NCI-H2081 treated with DMSO at 0.1 percent for 48 hours (cell line): ENCODE measurements around the gene EYA2.

Experiments
- DNase-seq: peaks from one replicate; lab custom pipeline; 2025; lab: John Stamatoyannopoulos, UW

The EYA2 gene

DNA sequence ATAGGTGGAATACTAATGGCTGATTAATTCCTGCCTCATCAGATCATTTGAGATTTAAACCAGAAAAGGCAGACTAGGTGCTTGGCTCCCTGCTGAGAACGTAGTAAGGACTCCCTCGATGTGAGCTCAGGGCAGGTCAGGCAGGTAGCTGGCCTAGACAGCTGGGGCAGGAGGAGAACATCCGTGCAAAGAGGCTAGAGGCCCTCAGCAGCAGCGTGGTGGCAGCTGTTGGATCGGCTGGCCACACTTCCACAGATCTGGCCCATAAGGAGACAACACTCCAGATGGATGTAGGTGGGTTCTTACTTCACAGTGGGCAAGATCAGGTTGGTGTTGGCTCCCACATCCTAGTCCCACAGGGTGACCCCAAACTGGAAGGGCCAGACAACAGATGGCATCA lies 38.5 kb downstream of the EYA2 start:
- no peak for DNase-seq

DNA sequence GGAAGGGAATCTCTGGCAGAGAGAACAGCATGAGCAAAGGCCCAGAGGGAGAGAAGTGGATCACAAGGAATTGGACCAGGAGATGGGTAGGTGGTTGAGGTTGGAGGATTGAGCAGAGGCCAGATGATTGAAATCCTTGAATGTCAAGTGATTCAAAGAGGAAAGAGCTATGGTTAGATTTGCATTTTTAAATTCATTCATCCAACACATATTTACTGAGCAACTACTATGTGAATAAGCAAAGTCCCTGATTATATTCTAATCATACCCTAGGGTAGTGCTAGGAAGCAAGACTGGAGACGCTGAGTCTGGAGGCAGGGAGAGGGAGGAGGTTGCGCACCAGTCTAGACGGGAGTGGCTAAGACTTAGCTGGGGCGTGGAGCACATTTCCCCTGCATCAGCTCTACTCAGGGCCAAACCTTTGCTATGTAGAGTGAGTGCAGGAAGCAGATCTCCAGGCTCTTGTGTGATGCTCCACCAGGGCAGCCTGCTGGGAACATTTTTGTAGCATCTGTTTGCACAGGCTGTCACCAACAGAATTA lies 40.2 kb downstream of the EYA2 start:
- no peak for DNase-seq

- no peak for DNase-seq
Observed at GRCh38 chr20:46935394-46936017, 40.9 kb downstream of the EYA2 start.

- no peak for DNase-seq
Observed at GRCh38 chr20:46936415-46937156, 41.9 kb downstream of the EYA2 start.

DNA sequence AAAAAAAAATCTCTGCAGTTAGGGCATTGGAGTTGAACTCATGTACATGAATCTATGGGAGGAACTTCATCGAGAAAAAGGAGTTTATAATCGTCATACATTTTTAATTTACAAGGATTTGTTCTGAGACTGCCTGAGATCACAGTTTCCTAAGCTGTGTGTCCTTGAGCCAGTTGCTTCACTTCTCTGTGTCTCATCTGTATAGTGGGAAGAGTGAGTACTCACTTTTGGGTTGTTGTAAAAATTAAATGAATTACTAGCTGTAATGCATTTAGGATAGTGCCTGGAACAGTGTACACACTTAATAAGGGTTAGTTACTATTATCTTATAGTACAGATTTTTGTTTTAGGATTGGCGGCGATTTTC lies 42.5 kb downstream of the EYA2 start:
- DNase-seq: no peak

DNA sequence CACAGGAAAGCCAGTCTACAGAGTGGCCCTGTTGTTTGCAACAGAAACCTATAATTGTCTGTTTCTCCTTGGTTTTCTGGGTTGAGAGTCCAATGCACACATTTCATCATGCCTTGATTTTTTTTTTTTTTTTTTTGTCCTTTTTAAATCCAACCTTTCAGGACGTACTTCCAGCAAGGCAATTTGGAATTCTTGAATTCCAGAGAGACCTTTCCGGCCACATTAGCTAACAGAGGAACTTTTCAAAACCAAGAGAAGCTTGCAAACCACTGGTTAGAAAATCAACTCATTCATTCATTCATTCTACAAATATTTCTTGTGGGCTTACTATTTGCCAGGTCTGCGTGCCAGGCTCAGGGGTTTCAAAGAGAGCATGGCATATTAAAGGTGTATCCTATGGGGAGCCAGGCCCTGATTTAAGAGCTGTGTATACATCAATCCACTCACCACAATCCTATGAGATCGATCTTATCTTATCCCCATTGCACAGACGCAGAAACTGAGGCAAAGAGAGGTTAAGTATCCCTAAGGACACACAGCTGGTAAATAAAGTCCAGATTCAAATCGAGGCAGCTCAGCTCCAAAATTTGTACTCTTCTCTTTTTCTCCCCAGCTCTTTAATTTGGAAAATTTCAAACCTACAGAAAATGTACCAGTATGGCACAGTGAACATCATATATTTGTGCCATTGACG lies 43.0 kb downstream of the EYA2 start:
- no peak for DNase-seq

DNA sequence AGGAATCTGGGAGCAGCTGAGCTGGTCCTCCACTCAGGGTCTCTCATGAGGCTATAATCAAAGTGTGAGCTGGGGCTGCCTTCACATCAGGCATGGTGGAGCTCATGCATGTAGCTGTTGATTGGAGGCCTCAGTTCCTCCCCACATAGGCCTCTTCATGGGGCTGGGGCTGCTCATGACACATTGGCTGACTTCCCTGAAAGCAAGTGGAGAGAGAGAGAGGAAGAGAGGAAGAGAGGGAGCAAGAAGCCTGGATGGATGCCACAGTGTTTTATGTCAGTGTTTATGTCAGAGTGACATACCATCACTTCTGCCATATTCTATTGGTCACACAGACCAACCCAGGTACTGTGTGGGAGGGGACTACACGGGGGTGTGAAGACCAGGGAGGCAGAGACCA lies 43.8 kb downstream of the EYA2 start:
- DNase-seq: no peak

DNA sequence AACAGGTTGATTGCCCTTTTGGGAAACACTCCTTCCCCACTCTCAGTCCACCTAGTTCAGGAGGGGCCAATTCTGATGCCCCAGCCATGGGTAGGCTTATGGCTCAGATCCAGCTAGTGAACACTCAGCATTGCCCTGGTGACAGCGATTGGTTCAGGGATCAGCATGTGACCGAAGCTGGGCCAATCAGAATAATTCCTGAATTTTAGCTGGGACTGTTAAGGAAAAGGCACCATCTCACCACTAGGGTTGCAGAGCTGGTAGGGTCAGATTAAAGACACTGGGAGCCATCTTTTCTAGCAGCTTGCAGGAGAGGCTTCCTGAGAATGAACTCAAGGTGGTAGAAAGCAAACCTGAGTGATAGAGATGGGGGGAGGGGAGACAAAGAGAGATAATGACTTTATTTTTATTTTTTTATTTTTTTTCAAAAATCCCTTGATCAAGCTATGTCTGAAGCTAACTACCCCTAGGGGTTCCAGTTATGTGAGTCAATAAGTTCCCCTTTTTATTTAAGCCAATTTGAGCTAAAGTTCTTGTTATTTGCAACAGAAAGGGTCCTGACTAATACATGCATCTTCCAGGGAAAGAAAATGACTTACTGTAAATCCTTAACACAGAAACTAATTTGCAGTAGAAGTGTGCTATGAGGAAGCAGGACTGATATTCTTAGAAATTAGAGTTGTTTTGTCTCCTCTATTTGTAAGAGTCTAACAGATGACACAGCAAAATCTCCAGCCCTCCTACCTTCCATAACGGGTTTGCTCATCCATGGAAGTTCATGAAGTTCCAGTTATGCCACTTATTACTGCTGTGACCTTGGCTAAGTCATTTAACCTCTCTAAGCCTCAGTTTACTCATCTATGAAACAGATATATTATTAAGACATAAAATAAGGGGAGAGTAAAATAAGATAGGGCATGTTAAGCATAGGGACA lies 44.7 kb downstream of the EYA2 start:
- no peak for DNase-seq

GRCh38 chr20:46940616-46941015 lies 46.0 kb downstream of the EYA2 start:
- DNase-seq: no peak

DNA sequence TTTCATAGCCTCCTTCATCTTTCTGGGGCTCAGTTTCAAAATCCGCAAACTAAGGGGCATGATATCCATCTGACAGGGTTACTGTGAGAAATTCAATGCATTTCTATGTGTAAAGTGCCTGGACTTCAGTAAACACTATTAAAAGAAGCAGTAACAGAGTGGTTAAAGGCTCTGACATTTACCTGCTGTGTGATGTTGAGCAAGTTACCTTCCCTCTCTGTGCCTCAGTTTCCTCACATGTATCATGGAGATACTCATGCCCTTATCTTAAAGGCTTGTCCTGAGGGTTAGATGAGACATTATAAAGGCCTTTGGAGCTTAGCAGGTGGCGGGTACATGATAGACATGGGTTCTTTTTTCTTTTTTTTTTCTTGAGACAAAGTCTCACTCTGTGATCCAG lies 46.8 kb downstream of the EYA2 start:
- no peak for DNase-seq

DNA sequence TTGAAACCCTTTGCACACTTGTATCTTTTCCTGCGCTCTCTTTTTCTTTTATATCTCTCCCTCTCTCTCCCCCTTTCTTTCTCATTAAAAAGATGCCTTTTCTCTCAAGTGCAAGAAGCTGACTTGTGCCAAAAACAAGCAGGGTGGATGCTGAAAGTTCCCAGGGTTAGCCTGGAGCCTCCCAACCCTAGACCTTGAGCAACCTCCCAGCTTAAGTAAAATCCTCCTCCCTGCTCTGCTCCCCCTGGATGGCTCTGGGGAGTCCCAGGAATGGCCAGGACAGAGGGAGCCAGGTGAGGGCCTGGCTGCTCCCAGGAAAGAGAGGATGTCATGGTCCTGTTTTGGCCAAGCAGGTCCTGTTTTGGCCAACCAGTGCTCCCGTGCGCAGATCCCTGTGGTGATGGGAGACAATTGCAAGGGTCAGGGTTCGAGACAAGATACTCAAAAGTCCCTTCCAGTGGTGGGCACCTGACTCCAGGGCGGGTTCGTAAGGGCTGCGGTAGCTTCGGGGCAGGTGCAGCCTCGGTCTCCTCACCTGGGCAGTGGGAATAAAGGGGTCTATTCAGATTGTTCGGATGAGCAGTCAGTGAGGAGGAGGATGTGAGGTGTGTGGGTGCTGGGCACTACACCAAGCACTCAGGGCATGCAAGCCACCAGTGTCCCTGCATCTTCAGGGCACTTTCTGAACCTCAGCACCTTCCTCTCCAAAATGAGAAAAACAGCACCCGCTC lies 49.4 kb downstream of the EYA2 start:
- DNase-seq: no peak

GRCh38 chr20:46945465-46945864 lies 50.8 kb downstream of the EYA2 start:
- DNase-seq: no peak

GRCh38 chr20:46946181-46946624 lies 51.6 kb downstream of the EYA2 start:
- DNase-seq: no peak

DNA sequence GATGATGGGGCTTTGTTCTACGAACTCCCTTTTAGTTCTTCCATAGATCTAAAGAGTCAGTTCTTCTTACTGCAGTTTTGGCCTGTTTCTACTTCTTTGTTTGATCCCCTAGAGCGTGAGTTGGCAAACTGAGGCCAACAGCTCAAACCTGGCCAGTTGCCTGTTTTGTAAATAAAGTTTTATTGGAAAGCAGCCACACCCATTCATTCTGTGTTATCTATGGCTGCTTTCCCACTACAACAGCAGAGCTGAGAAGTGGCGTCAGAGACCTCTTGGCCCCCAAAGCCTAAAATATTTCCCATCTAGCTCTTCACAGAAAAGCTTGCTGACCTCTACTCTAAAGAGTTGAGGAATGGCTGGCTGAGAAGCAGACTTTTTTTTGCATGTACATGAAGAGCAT lies 52.2 kb downstream of the EYA2 start:
- DNase-seq: no peak

DNA sequence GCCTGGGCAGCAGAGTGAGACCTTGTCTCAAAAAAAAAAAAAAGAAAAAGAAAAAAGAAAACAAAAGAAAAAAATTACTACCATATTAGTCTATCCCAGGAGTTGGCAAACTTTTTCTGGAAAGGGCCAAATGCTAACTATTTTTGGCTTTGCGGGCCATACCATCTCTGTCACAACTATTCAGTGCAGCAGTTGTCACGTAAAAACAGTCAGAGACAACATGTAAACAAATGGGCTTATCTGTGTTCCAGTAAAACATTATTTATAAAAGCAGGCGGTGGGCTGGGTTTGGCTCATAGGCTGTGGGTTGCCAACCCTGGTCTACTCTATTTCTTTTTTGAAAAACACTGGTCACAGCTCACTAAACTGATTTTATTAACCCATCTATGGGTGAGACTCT lies 53.4 kb downstream of the EYA2 start:
- DNase-seq: no peak

- no peak for DNase-seq
Observed at GRCh38 chr20:46951405-46951804, 56.8 kb downstream of the EYA2 start.

- no peak for DNase-seq
Observed at GRCh38 chr20:46951840-46952497, 57.3 kb downstream of the EYA2 start.

DNA sequence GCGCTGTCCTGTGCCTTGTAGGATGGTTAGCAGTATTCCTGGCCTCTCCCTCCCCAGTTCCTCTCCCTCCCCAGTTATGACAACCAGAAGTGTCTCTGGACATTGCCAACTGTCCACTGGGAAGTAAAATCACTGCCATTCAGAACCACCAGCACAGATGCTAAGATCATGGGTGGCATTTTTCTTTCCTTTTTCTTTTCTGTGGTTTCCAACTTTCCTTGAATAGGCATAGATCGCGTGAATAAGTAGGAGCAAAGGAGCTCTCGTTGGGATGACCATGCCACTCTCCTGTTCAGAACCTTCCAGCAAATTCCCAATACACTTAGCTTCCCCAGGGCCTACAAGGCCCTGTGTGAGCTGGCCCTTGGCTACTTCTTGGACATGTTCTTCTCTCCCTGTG lies 59.0 kb downstream of the EYA2 start:
- DNase-seq: no peak

- no peak for DNase-seq
Observed at GRCh38 chr20:46954490-46955038, 59.9 kb downstream of the EYA2 start.
